GM11168 (cell line): ENCODE data around the gene RAB11FIP3.

Experiments
- in situ Hi-C: fragments of 300-500 bp; cut with MboI; formaldehyde crosslinking; loops from one replicate; pipeline ENCODE4 v1.12.0; 2022; ENCODE audit warnings: low sequenced_read_pairs; ENCODE audit not compliant: unreplicated experiment

The RAB11FIP3 gene

GRCh38 chr16:544517-544916, 119.1 kb downstream of the RAB11FIP3 start:
- in situ Hi-C loops: no loop called here

GRCh38 chr16:546909-547770, 121.7 kb downstream of the RAB11FIP3 start:
- in situ Hi-C loops: no loop called here

- in situ Hi-C loops: no loop called here
Observed at GRCh38 chr16:548586-548985, 123.1 kb downstream of the RAB11FIP3 start.

GRCh38 chr16:549544-550263, 124.3 kb downstream of the RAB11FIP3 start:
- in situ Hi-C loops: no loop called here

- in situ Hi-C loops: no loop called here
Observed at GRCh38 chr16:551210-551609, 125.8 kb downstream of the RAB11FIP3 start.

GRCh38 chr16:552171-552570, 126.7 kb downstream of the RAB11FIP3 start:
- in situ Hi-C loops: no loop called here

GRCh38 chr16:553601-554296, 128.3 kb downstream of the RAB11FIP3 start:
- in situ Hi-C loops: no loop called here

- in situ Hi-C loops: no loop called here
Observed at GRCh38 chr16:554297-554621, 128.8 kb downstream of the RAB11FIP3 start.

GRCh38 chr16:554640-555365, 129.4 kb downstream of the RAB11FIP3 start:
- in situ Hi-C loops: no loop called here

- in situ Hi-C loops: no loop called here
Observed at GRCh38 chr16:555528-556473, 130.4 kb downstream of the RAB11FIP3 start.

- in situ Hi-C loops: no loop called here
Observed at GRCh38 chr16:556474-557173, 131.2 kb downstream of the RAB11FIP3 start.

- in situ Hi-C loops: no loop called here
Observed at GRCh38 chr16:557463-558297, 132.2 kb downstream of the RAB11FIP3 start.

- in situ Hi-C loops: no loop called here
Observed at GRCh38 chr16:558298-559020, 133.0 kb downstream of the RAB11FIP3 start.

- in situ Hi-C loops: no loop called here
Observed at GRCh38 chr16:559021-559380, 133.6 kb downstream of the RAB11FIP3 start.

GRCh38 chr16:559411-560203, 134.2 kb downstream of the RAB11FIP3 start:
- in situ Hi-C loops: no loop called here

GRCh38 chr16:560204-560700, 134.8 kb downstream of the RAB11FIP3 start, which contains the start of gene PRR35:
Gene PRR35, plus strand, starts transcription at chr16:560394. Its CDS starts 2,901 bp downstream, at chr16:563295.
- in situ Hi-C loops: no loop called here
